ENCODE data around the gene SPESP1. TPM values are rescaled to one million over a fixed set of nuclear protein-coding genes. Genes with fewer than 3 reads are reported as not detected.
A peak's percentile ranks its signal among the peaks of the same experiment; 100 is the strongest.

Gene SPESP1
- total and polyA plus RNA-seq, 9 of the 15 experiments (the other 6 are each of a cell fraction or from before 2014, with no cell fraction given), result not detected

- ChIA-PET POLR2A (no interaction called here), CTCF (ENCODE audit: low intra/inter-chr PET ratio) (no interaction called here)
- Histone ChIP-seq H4K20me1 (replicated peaks; ENCODE audit: control insufficient read depth, insufficient read depth, low read length) (no peaks in the 10 kb centered on the region), H3K36me3 (ENCODE audit: control insufficient read depth, insufficient read depth, low read length) (no peaks in the 10 kb centered on the region), H3K79me2 (ENCODE audit: control insufficient read depth, insufficient read depth, low read length) (no peaks in the 10 kb centered on the region), H3K9me1 (ENCODE audit: control insufficient read depth, insufficient read depth, low read length) (peaks cover 2% of the 10 kb centered on the region), H3K27me3 (ENCODE audit: control insufficient read depth in 2 of 2, insufficient read depth in 2 of 2, low read length in 2 of 2) (no peaks in the 10 kb centered on the region), H3K9ac (ENCODE audit: insufficient read depth in 1 of 2, low read depth in 2 of 2, low read length in 2 of 2) (no peak overlapping the region), H3K9me3 (replicated peaks; ENCODE audit: control insufficient read depth, insufficient read depth, low read depth, low read length) (peaks cover 4% of the 10 kb centered on the region; the same call in 1 of the 2 replicates), H3K4me3 (no peak overlapping the region), H3K4me1 (replicated peaks in 1 of 2; ENCODE audit: control insufficient read depth in 2 of 2, insufficient read depth in 2 of 2, low read length in 2 of 2) (peaks cover 2 to 9% of the 10 kb centered on the region in 2 experiments; a peak in 4 of 5 replicates), H3K4me2 (ENCODE audit: insufficient read depth, low read length) (no peak overlapping the region), H3K27ac (ENCODE audit: extremely low read depth, low read depth, low read length) (no peak overlapping the region), H2AFZ (ENCODE audit: low read depth, low read length) (no peak overlapping the region)
- DNase-seq (ENCODE audit: extremely low read depth in 1 of 4, low spot score in 3 of 4), result no peak
- TF ChIP-seq ZNF507 (tag; conservative IDR thresholded peaks at IDR 0.05), result no peak
- peak; percentile 80 for TF ChIP-seq MAFF (IDR thresholded peaks at IDR 0.05; ENCODE audit: low read length)
- TF ChIP-seq ETV5 (CRISPR knock-in tag; IDR thresholded peaks at IDR 0.05; ENCODE audit: low read depth), result no peak
- TF ChIP-seq ZNF316 (IDR thresholded peaks at IDR 0.05), result peak; percentile 87
- TF ChIP-seq BRD9 (IDR thresholded peaks at IDR 0.05; ENCODE audit: low read depth, partially characterized antibody), result no peak
- TF ChIP-seq C11orf30 (IDR thresholded peaks at IDR 0.05; ENCODE audit: low read depth), result peak; percentile 78
- TF ChIP-seq, protein P1, sequence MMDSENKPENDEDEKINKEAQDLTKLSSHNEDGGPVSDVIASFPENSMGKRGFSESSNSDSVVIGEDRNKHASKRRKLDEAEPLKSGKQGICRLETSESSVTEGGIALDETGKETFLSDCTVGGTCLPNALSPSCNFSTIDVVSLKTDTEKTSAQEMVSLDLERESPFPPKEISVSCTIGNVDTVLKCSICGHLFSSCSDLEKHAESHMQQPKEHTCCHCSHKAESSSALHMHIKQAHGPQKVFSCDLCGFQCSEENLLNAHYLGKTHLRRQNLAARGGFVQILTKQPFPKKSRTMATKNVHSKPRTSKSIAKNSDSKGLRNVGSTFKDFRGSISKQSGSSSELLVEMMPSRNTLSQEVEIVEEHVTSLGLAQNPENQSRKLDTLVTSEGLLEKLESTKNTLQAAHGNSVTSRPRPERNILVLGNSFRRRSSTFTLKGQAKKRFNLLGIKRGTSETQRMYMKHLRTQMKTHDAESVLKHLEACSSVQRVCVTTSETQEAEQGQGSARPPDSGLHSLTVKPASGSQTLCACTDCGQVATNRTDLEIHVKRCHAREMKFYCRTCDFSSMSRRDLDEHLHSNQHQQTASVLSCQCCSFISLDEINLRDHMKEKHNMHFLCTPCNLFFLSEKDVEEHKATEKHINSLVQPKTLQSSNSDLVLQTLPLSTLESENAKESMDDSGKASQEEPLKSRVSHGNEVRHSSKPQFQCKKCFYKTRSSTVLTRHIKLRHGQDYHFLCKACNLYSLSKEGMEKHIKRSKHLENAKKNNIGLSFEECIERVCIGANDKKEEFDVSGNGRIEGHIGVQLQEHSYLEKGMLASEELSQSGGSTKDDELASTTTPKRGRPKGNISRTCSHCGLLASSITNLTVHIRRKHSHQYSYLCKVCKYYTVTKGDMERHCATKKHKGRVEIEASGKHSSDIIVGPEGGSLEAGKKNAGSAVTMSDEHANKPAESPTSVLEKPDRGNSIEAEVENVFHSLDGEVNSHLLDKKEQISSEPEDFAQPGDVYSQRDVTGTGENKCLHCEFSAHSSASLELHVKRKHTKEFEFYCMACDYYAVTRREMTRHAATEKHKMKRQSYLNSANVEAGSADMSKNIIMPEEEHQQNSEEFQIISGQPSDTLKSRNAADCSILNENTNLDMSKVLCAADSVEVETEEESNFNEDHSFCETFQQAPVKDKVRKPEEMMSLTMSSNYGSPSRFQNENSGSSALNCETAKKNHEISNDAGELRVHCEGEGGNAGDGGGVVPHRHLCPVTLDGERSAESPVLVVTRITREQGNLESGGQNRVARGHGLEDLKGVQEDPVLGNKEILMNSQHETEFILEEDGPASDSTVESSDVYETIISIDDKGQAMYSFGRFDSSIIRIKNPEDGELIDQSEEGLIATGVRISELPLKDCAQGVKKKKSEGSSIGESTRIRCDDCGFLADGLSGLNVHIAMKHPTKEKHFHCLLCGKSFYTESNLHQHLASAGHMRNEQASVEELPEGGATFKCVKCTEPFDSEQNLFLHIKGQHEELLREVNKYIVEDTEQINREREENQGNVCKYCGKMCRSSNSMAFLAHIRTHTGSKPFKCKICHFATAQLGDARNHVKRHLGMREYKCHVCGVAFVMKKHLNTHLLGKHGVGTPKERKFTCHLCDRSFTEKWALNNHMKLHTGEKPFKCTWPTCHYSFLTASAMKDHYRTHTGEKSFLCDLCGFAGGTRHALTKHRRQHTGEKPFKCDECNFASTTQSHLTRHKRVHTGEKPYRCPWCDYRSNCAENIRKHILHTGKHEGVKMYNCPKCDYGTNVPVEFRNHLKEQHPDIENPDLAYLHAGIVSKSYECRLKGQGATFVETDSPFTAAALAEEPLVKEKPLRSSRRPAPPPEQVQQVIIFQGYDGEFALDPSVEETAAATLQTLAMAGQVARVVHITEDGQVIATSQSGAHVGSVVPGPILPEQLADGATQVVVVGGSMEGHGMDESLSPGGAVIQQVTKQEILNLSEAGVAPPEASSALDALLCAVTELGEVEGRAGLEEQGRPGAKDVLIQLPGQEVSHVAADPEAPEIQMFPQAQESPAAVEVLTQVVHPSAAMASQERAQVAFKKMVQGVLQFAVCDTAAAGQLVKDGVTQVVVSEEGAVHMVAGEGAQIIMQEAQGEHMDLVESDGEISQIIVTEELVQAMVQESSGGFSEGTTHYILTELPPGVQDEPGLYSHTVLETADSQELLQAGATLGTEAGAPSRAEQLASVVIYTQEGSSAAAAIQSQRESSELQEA (IDR thresholded peaks at IDR 0.05; ENCODE audit: low read depth), result no peak
- TF ChIP-seq MAFK (IDR thresholded peaks at IDR 0.05; ENCODE audit: low read length), result peak; percentile 84
- TF ChIP-seq MAFG (tag; conservative IDR thresholded peaks at IDR 0.05), result peak; percentile 76
- no peak for ATAC-seq
- BruUV-seq (replicated peaks), result no TSS peak
- intact Hi-C loops (cut with micrococcal nuclease) (no loop called here), in situ Hi-C loops (cut with MboI) (no loop called here)
- no peak for FAIRE-seq
Observed at GRCh38 chr15:68967948-68968347, 37.6 kb downstream of the SPESP1 start.

Measured in K562 (cell line).